ENCODE measurements around the gene ARPC5L. TPM values are rescaled to one million over a fixed set of nuclear protein-coding genes. Genes with fewer than 3 reads are reported as not detected.
A peak's percentile ranks its signal among the peaks of the same experiment; 100 is the strongest.

The ARPC5L gene
- total RNA-seq, 4 donors from 2014 or later: 34.8 to 45.5 (median 42.3) TPM

DNA sequence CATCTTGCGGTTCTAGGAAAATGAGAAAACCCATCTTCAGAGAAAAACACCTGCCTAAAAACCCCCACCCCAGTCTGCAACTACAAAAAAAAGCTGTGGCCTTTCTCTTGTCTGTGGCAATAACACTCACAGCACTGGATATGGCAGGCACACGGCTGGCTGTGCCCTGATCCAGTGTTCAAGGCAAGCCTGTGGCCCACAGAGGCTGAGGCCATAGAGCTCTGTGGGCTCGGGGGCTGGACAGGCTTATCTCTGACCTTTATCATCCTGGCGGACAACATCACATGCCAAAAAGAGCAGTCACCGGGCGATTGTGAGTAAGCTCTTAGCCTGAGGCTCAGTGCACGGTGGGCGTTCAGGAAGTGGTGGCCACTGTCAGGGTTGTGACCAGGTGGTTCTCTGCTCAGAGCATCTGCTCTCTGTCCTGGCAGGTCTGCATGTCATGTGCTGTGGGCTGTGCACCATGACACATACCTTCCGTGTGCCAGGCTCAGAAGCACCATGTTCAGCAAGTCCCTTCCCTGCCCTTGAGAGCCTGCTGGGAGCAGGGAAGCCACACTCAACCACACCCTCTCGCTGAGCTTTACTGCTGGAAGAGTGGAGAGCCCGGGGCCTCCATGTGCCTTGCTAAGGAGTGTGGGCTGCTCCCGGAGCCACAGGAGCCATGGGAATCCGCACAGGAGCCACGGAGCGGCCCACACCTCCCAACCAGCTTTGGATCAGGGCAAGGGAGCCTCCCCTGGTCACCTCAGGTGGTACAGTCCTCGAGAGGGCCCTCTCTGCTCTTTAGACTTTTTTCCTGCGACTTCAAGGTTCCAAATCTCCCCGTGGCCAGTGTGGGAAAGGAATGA, 43.3 kb upstream of the ARPC5L start:
- no peak overlapping the region for H3K4me3 ChIP-seq (ENCODE audit: low read depth, poor library complexity, severe bottlenecking)
- peak in 1 of 2 donors; percentile 69 for DNase-seq (ENCODE audit: low spot score in 2 of 2)
- 37 to 43% methylated on average over 14 to 17 of the region's 18 CpGs for WGBS, 2 donors

DNA sequence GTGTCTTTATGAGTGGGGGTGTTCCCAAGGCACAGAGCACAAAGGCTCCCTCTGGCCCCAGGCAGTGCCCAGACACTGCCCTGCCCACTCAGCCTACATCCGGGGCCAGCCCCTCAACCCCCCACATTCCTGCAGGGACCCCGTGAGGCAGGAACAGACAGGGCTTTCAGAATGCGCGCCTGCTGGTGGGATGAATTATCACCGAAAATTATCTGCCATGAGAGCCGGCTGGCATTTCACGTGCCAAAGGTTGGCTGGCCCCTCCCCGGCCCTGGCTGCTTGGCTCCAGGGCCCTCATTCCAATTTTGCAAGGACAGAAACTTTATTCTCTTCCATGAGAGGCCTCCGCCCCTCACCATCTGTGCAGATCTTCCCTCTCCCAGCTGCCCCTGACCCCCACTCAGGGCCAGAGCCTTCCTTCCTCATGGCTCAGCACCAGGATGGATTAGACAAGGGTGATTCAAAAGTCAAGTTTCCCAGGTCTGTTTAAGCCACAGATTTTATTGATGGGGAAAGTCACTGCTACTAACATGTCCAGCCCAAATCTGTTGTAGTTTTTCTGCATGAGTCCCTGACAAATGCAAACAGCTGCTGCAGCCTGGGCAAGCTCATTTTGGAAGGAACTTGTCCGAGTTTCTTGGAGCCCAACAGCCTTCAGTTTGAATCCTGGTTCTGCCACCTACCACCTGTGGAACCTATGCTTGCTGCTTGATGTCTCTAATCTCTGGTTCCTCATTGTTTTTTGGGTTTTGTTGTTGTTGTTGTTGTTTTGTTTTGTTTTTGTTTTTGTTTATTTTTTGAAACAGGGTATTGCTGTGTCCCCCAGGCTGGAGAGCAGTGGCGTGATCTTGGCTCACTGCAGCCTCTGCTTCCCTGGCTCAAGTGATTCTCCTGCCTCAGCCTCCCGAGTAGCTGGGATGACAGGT, 41.0 kb upstream of the ARPC5L start:
- H3K4me3 ChIP-seq (ENCODE audit: low read depth, poor library complexity, severe bottlenecking): no peak overlapping the region
- intact Hi-C loops (cut with DNase I; ENCODE audit: low total_unique reads): no loop called here
- 48 to 55% methylated on average over 12 of the region's 12 CpGs for WGBS, 2 donors
- TF ChIP-seq POLR2A (IDR thresholded peaks at IDR 0.05): no peak
- TF ChIP-seq CTCF (IDR thresholded peaks at IDR 0.05): no peak
- DNase-seq (ENCODE audit: low spot score in 2 of 2): no peak

More for the DNA sequence above, 43.3 kb upstream of the ARPC5L start:
- TF ChIP-seq CTCF (IDR thresholded peaks at IDR 0.05) (no peak), POLR2A (IDR thresholded peaks at IDR 0.05) (no peak)
- intact Hi-C loops (cut with DNase I; ENCODE audit: low total_unique reads): no loop called here

GRCh38 chr9:124828489-124829333, 33.2 kb upstream of the ARPC5L start:
- intact Hi-C loops (cut with DNase I; ENCODE audit: low total_unique reads): no loop called here
- no peak overlapping the region for H3K4me3 ChIP-seq (ENCODE audit: low read depth, poor library complexity, severe bottlenecking)
- no peak for TF ChIP-seq CTCF (IDR thresholded peaks at IDR 0.05)
- no peak for TF ChIP-seq POLR2A (IDR thresholded peaks at IDR 0.05)
- DNase-seq (ENCODE audit: low spot score in 2 of 2): no peak
- WGBS, 2 donors: 40 to 42% methylated on average over 2 of the region's 2 CpGs

DNA sequence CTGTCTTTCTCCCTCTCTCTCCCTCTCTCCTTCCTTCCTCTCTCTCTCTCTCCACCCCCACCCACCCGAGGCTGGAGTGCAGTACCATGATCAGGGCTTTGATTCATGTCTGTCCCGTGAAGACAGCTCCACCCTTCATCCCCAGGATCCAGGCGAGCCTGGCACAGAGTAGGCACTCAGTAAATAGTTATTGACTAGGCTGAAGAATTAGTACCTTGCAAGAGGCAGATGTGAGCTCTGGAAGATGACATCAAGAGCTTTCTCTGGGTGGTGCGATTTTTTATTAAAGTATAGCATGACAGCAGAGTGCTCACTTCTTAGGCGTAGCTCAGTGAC, 32.6 kb upstream of the ARPC5L start:
- no peak overlapping the region for H3K4me3 ChIP-seq (ENCODE audit: low read depth, poor library complexity, severe bottlenecking)
- intact Hi-C loops (cut with DNase I; ENCODE audit: low total_unique reads): no loop called here
- WGBS, 2 donors: 38 to 41% methylated on average over 5 of the region's 5 CpGs
- DNase-seq (ENCODE audit: low spot score in 2 of 2): no peak
- TF ChIP-seq CTCF (IDR thresholded peaks at IDR 0.05): no peak
- no peak for TF ChIP-seq POLR2A (IDR thresholded peaks at IDR 0.05)

DNA sequence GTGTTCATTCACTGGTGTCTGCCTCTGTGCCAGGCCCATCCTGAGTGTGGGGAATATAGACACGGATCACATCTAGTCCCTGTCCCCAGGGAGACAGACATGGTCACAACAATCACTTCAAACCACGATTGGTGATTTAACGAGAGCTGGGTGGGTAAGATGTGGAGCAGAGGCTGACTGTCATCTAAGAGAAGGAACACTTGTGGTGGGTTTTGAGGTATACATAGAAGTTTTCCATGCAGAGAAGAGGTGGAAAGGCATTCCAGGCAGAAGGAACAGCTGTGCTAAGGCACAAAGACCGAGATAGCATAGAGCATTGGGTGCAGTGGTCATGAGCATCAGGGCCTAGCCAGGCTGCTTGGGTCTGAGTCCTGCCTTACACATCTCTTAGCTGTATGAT, 31.3 kb upstream of the ARPC5L start:
- TF ChIP-seq POLR2A (IDR thresholded peaks at IDR 0.05) (no peak), CTCF (IDR thresholded peaks at IDR 0.05) (no peak)
- no peak for DNase-seq (ENCODE audit: low spot score in 2 of 2)
- no peak overlapping the region for H3K4me3 ChIP-seq (ENCODE audit: low read depth, poor library complexity, severe bottlenecking)
- intact Hi-C loops (cut with DNase I; ENCODE audit: low total_unique reads): no loop called here
- WGBS, 2 donors: 68 to 70% methylated on average over 4 of the region's 4 CpGs
